ENCODE results near the gene MRGPRF.

Gene MRGPRF

GRCh38 chr11:69022260-69022659 is 9.2 kb upstream of the MRGPRF start:
- no peak for DNase-seq (ENCODE audit: low read depth)

GRCh38 chr11:69018924-69019323 is 5.9 kb upstream of the MRGPRF start:
- peak; percentile 74 for DNase-seq (ENCODE audit: low read depth)

GRCh38 chr11:69017951-69018350 is 4.9 kb upstream of the MRGPRF start:
- no peak for DNase-seq (ENCODE audit: low read depth)

GRCh38 chr11:69014898-69015549 is 2.0 kb upstream of the MRGPRF start:
- no peak for DNase-seq (ENCODE audit: low read depth)

- DNase-seq (ENCODE audit: low read depth), result no peak
These were observed 1.2 kb upstream of the MRGPRF start for GRCh38 chr11:69014084-69014851.

- DNase-seq (ENCODE audit: low read depth), result peak; percentile 40
These were observed 696 bp downstream of the MRGPRF start for GRCh38 chr11:69012092-69013008.

- DNase-seq (ENCODE audit: low read depth), result no peak
These were observed 1.4 kb downstream of the MRGPRF start for GRCh38 chr11:69011624-69012091.

GRCh38 chr11:69010964-69011623 is 2.0 kb downstream of the MRGPRF start:
- peak; percentile 60 for DNase-seq (ENCODE audit: low read depth)

- DNase-seq (ENCODE audit: low read depth), result no peak
These were observed 2.6 kb downstream of the MRGPRF start for GRCh38 chr11:69010361-69010891.

- DNase-seq (ENCODE audit: low read depth), result no peak
These were observed 3.4 kb downstream of the MRGPRF start for GRCh38 chr11:69009441-69010211.

- DNase-seq (ENCODE audit: low read depth), result peak; percentile 92
These were observed 4.2 kb downstream of the MRGPRF start for GRCh38 chr11:69008737-69009440.

- DNase-seq (ENCODE audit: low read depth), result no peak
These were observed 5.1 kb downstream of the MRGPRF start for GRCh38 chr11:69007975-69008381.

- DNase-seq (ENCODE audit: low read depth), result no peak
These were observed 6.2 kb downstream of the MRGPRF start for GRCh38 chr11:69006816-69007215.

- DNase-seq (ENCODE audit: low read depth), result no peak
These were observed 7.2 kb downstream of the MRGPRF start for GRCh38 chr11:69005631-69006368.

GRCh38 chr11:69005183-69005630 is 7.8 kb downstream of the MRGPRF start:
- no peak for DNase-seq (ENCODE audit: low read depth)

- DNase-seq (ENCODE audit: low read depth), result no peak
These were observed 8.4 kb downstream of the MRGPRF start for GRCh38 chr11:69004411-69005182.

GRCh38 chr11:69003866-69004367 is 9.1 kb downstream of the MRGPRF start:
- DNase-seq (ENCODE audit: low read depth), result no peak

GRCh38 chr11:69003301-69003865 is 9.7 kb downstream of the MRGPRF start:
- no peak for DNase-seq (ENCODE audit: low read depth)

Measured in GM04504 (cell line).